Tibial artery (tissue), 4 donors: ENCODE data around the gene KIF22.
"Not testable (repeated sequence)": the region's sequence is repeated elsewhere in the genome, so short reads cannot be mapped to it uniquely, and the experiment has no call there.

Experiments used
- DNase-seq, 2 donors: peaks; one replicate each; pipeline ENCODE4 v3.0.0-alpha.2; 2019
- H3K27ac ChIP-seq, 2 donors: fragments of 200-600 bp; sonication (generic) in 1 of 2; 1 replicate in 1 of 2; 2 replicates in 1 of 2; pipeline ENCODE4 v1.5.1; 2018 to 2019; ENCODE audit warnings: mild to moderate bottlenecking in 1 of 2
- H3K27me3 ChIP-seq, 2 donors: fragments of 200-600 bp; sonication (generic) in 1 of 2; one replicate each; pipeline versions ENCODE4 v1.5.1 to v1.6.0; 2016 to 2019
- H3K36me3 ChIP-seq, 3 donors: fragments of 200-600 bp; sonication (generic) in 2 of 3; one replicate each; pipeline ENCODE4 v1.5.1; 2016 to 2019; ENCODE audit warnings: mild to moderate bottlenecking in 2 of 3
- H3K4me1 ChIP-seq, 4 donors: fragments of 200-600 bp; sonication (generic) in 2 of 4; 1 replicate in 3 of 4; 2 replicates in 1 of 4; pipeline ENCODE4 v1.5.1; 2016 to 2019
- H3K4me3 ChIP-seq, 2 donors: fragments of 200-600 bp; sonication (generic) in 1 of 2; 1 replicate in 1 of 2; 2 replicates in 1 of 2; pipeline ENCODE4 v1.5.1; 2018 to 2019; ENCODE audit warnings: mild to moderate bottlenecking in 2 of 2
- H3K9me3 ChIP-seq, 3 donors: fragments of 200-600 bp; sonication (generic) in 1 of 3; one replicate each; pipeline ENCODE4 v1.5.1; 2016 to 2019
- CTCF ChIP-seq, 2 experiments: fragments of 200-600 bp in 1 of 2; fragments of 450-650 bp in 1 of 2; IDR thresholded peaks; one replicate each; pipeline ENCODE4 v1.5.1; 2017 to 2019; ENCODE audit warnings: antibody characterized with exemption in 2 of 2, mild to moderate bottlenecking in 1 of 2, moderate library complexity in 1 of 2
- intact Hi-C: fragments of 100-400 bp; cut with DNase I; formaldehyde crosslinking; loops from one replicate; pipeline ENCODE4 v1.15.0; 2023; ENCODE audit warnings: low total_unique reads

Gene KIF22

GRCh38 chr16:29770250-29770929 lies 20.2 kb upstream of the KIF22 start:
- DNase-seq: no peak
- Histone ChIP-seq H3K36me3 (no peaks in the 10 kb centered on the region), H3K9me3 (no peaks in the 10 kb centered on the region), H3K27ac (no peak overlapping the region), H3K4me1 (no peaks in the 10 kb centered on the region), H3K27me3 (peaks cover 0 to 11% of the 10 kb centered on the region in 2 donors), H3K4me3 (no peak overlapping the region)
- intact Hi-C loops: no loop called here
- TF ChIP-seq CTCF (IDR thresholded peaks at IDR 0.05): no peak

GRCh38 chr16:29772330-29772729 lies 18.2 kb upstream of the KIF22 start:
- DNase-seq, H3K4me3 ChIP-seq, H3K27me3 ChIP-seq, H3K27ac ChIP-seq, intact Hi-C loops, H3K9me3 ChIP-seq, H3K4me1 ChIP-seq, H3K36me3 ChIP-seq: not testable (repeated sequence)

GRCh38 chr16:29774730-29775129 lies 15.8 kb upstream of the KIF22 start:
- Histone ChIP-seq H3K36me3 (no peaks in the 10 kb centered on the region), H3K4me1 (no peaks in the 10 kb centered on the region), H3K9me3 (no peaks in the 10 kb centered on the region), H3K27me3 (peaks cover 0 to 15% of the 10 kb centered on the region in 2 donors), H3K27ac (no peak overlapping the region), H3K4me3 (no peak overlapping the region)
- intact Hi-C loops: no loop called here
- no peak for DNase-seq
- TF ChIP-seq CTCF (IDR thresholded peaks at IDR 0.05): no peak

GRCh38 chr16:29775742-29776408 lies 14.7 kb upstream of the KIF22 start:
- H3K4me1 ChIP-seq: no peaks in the 10 kb centered on the region
- no peak overlapping the region for H3K4me3 ChIP-seq
- H3K27ac ChIP-seq: no peak overlapping the region
- DNase-seq: no peak
- peaks cover 0 to 22% of the 10 kb centered on the region in 2 donors for H3K27me3 ChIP-seq
- TF ChIP-seq CTCF (IDR thresholded peaks at IDR 0.05): no peak
- H3K36me3 ChIP-seq: no peaks in the 10 kb centered on the region
- no peaks in the 10 kb centered on the region for H3K9me3 ChIP-seq
- intact Hi-C loops: no loop called here

- Histone ChIP-seq H3K4me1 (no peaks in the 10 kb centered on the region), H3K4me3 (no peak within 1 kb of the TSS), H3K36me3 (no peaks in the 10 kb centered on the region), H3K9me3 (no peaks in the 10 kb centered on the region), H3K27ac (no peak within 1 kb of the TSS), H3K27me3 (peaks cover 0 to 22% of the 10 kb centered on the region in 2 donors)
- TF ChIP-seq CTCF (IDR thresholded peaks at IDR 0.05): no peak
- intact Hi-C loops: no loop called here
- no peak for DNase-seq
Observed at GRCh38 chr16:29777576-29778350, 12.8 kb upstream of the KIF22 start, which contains the start of gene ZG16. TSS of gene ZG16 (plus strand) at chr16:29778256. CDS start at chr16:29779267, 1,011 bp downstream.

- H3K27ac ChIP-seq: no peak overlapping the region
- no peak for DNase-seq
- H3K27me3 ChIP-seq: peaks cover 0 to 22% of the 10 kb centered on the region in 2 donors
- no peak overlapping the region for H3K4me3 ChIP-seq
- H3K9me3 ChIP-seq: no peaks in the 10 kb centered on the region
- no peaks in the 10 kb centered on the region for H3K4me1 ChIP-seq
- intact Hi-C loops: no loop called here
- no peaks in the 10 kb centered on the region for H3K36me3 ChIP-seq
- no peak for TF ChIP-seq CTCF (IDR thresholded peaks at IDR 0.05)
Observed at GRCh38 chr16:29779474-29779873, 11.1 kb upstream of the KIF22 start.

- intact Hi-C loops, H3K9me3 ChIP-seq, H3K36me3 ChIP-seq, H3K27ac ChIP-seq, DNase-seq, H3K4me3 ChIP-seq, H3K4me1 ChIP-seq: not testable (repeated sequence)
- H3K27me3 ChIP-seq: peaks cover 0 to 21% of the 10 kb centered on the region in 2 donors
Observed at GRCh38 chr16:29783094-29783953, 7.2 kb upstream of the KIF22 start.
